GM23248 (cell line): Measurements from ENCODE around the gene GAS2. TPM values are rescaled to one million over a fixed set of nuclear protein-coding genes. Genes with fewer than 3 reads are reported as not detected.

ENCODE experiments used
- DNase-seq: peaks from one replicate; pipeline ENCODE4 v3.0.0-alpha.2; 2015
- H2AFZ ChIP-seq: fragments of 200-600 bp; sonication (generic); 2 replicates; pipeline ENCODE4 v1.6.1; 2016; ENCODE audit warnings: antibody characterized with exemption
- H3F3A ChIP-seq: fragments of 200-600 bp; sonication (generic); 2 replicates; pipeline ENCODE4 v1.6.1; 2016; ENCODE audit warnings: mild to moderate bottlenecking, antibody characterized with exemption, mixed run types; ENCODE audit not compliant: insufficient read depth
- H3K27ac ChIP-seq: fragments of 200-600 bp; sonication (generic); 2 replicates; pipeline ENCODE4 v1.5.1; 2016; ENCODE audit warnings: mild to moderate bottlenecking
- H3K27me3 ChIP-seq: fragments of 200-600 bp; sonication (generic); replicated peaks from 2 replicates; pipeline ENCODE4 v1.6.1; 2016; ENCODE audit warnings: mild to moderate bottlenecking; ENCODE audit not compliant: insufficient read depth
- H3K36me3 ChIP-seq: fragments of 200-600 bp; sonication (generic); 2 replicates; pipeline ENCODE4 v1.6.1; 2016; ENCODE audit warnings: low read depth, mild to moderate bottlenecking
- H3K4me1 ChIP-seq: fragments of 200-600 bp; sonication (generic); 2 replicates; pipeline ENCODE4 v1.6.1; 2016; ENCODE audit warnings: mild to moderate bottlenecking; ENCODE audit not compliant: insufficient read depth
- H3K4me2 ChIP-seq: fragments of 200-600 bp; sonication (generic); one replicate; pipeline ENCODE4 v1.6.1; 2016; ENCODE audit warnings: mild to moderate bottlenecking; ENCODE audit not compliant: unreplicated experiment
- H3K4me3 ChIP-seq: fragments of 200-600 bp; sonication (generic); 2 replicates; pipeline ENCODE4 v1.5.1; 2016; ENCODE audit warnings: mild to moderate bottlenecking
- H3K79me2 ChIP-seq: fragments of 200-600 bp; sonication (generic); 2 replicates; pipeline ENCODE4 v1.6.1; 2016; ENCODE audit warnings: mild to moderate bottlenecking; ENCODE audit not compliant: insufficient read depth
- H3K9ac ChIP-seq: fragments of 200-600 bp; sonication (generic); 2 replicates; pipeline ENCODE4 v1.6.1; 2016; ENCODE audit warnings: mild to moderate bottlenecking
- H3K9me2 ChIP-seq: fragments of 200-600 bp; sonication (generic); 2 replicates; pipeline ENCODE4 v1.6.1; 2016; ENCODE audit warnings: mixed run types, mild to moderate bottlenecking, moderate library complexity; ENCODE audit not compliant: insufficient read depth
- H3K9me3 ChIP-seq: fragments of 200-600 bp; sonication (generic); one replicate; pipeline ENCODE4 v1.6.1; 2017; ENCODE audit warnings: low read depth
- H4K20me1 ChIP-seq: fragments of 200-600 bp; sonication (generic); 2 replicates; pipeline ENCODE4 v1.6.0; 2016; ENCODE audit not compliant: insufficient read depth
- EZH2 ChIP-seq: fragments of 200-600 bp; sonication (generic); IDR thresholded peaks from 2 replicates; pipeline ENCODE4 v1.6.1; 2018; ENCODE audit warnings: antibody characterized with exemption, mild to moderate bottlenecking; ENCODE audit not compliant: insufficient read depth, poor library complexity, severe bottlenecking
- EZH2phosphoT487 ChIP-seq: fragments of 200-600 bp; sonication (generic); IDR thresholded peaks from 2 replicates; pipeline ENCODE4 v1.6.1; 2018; ENCODE audit warnings: antibody characterized with exemption, moderate library complexity, mild to moderate bottlenecking, low read depth; ENCODE audit not compliant: insufficient read depth
- WGBS, 2 experiments: methylation state at CpG; one replicate each; pipeline ENCODE4 v1.1.6; 2015 to 2017; ENCODE audit warnings: low lambda C conversion rate in 2 of 2, low coverage in 1 of 2; ENCODE audit errors: missing lambda C conversion rate in 2 of 2; 5-methylcytosine and 5-hydroxymethylcytosine counted together
- in situ Hi-C: fragments of 300-500 bp; cut with MboI; formaldehyde crosslinking; loops from 2 replicates; pipeline ENCODE4 v1.15.0; 2020
- polyA plus RNA-seq: library from polyadenylated mRNA; unstranded; fragments of >200 nt; fragmentation: Nextera tagmentation; extraction: Ambion mirVana; gene quantifications from 2 replicates; pipeline ENCODE4 v1.2.1, GENCODE V29; 2016
- total RNA-seq: library from RNA; depleted of rRNA; stranded (reverse); fragments of >200 nt; shearing (Covaris generic); gene quantifications from 2 replicates; pipeline ENCODE4 v1.2.3, GENCODE V29; 2014

Gene GAS2
- total and polyA plus RNA-seq, 2 experiments from 2014 or later, result 0.63 to 1.2 TPM

- no peaks in the 10 kb centered on the region for H3K9me3 ChIP-seq
- no peak for DNase-seq
- H3K79me2 ChIP-seq, result no peaks in the 10 kb centered on the region
- H3K36me3 ChIP-seq, result no peaks in the 10 kb centered on the region
- TF ChIP-seq EZH2 (no peak), EZH2phosphoT487 (no peak)
- H3K9ac ChIP-seq, result no peak overlapping the region
- no peaks in the 10 kb centered on the region for H3K27me3 ChIP-seq
- no peak overlapping the region for H3K4me3 ChIP-seq
- H3K9me2 ChIP-seq, result no peaks in the 10 kb centered on the region
- no peaks in the 10 kb centered on the region for H3F3A ChIP-seq
- H4K20me1 ChIP-seq, result no peaks in the 10 kb centered on the region
- no peak overlapping the region for H3K4me2 ChIP-seq
- H2AFZ ChIP-seq, result no peak overlapping the region
- H3K4me1 ChIP-seq, result no peaks in the 10 kb centered on the region
- H3K27ac ChIP-seq, result no peak overlapping the region
- in situ Hi-C loops, result no loop called here
Observed at GRCh38 chr11:22702031-22702430, 35.6 kb downstream of the GAS2 start.

GRCh38 chr11:22703040-22703439, 36.6 kb downstream of the GAS2 start:
- H3K4me3 ChIP-seq, result no peak overlapping the region
- H3K9me3 ChIP-seq, result no peaks in the 10 kb centered on the region
- no peaks in the 10 kb centered on the region for H3K4me1 ChIP-seq
- no peak overlapping the region for H2AFZ ChIP-seq
- no peak overlapping the region for H3K27ac ChIP-seq
- H3K36me3 ChIP-seq, result no peaks in the 10 kb centered on the region
- H4K20me1 ChIP-seq, result no peaks in the 10 kb centered on the region
- H3K27me3 ChIP-seq, result no peaks in the 10 kb centered on the region
- TF ChIP-seq EZH2, result no peak
- in situ Hi-C loops, result no loop called here
- H3K9me2 ChIP-seq, result no peaks in the 10 kb centered on the region
- H3K4me2 ChIP-seq, result no peak overlapping the region
- DNase-seq, result peak; percentile 34
- H3K79me2 ChIP-seq, result no peaks in the 10 kb centered on the region
- 43 to 48% methylated on average over 3 of the region's 3 CpGs for WGBS, 2 experiments
- H3F3A ChIP-seq, result no peaks in the 10 kb centered on the region
- no peak overlapping the region for H3K9ac ChIP-seq

- in situ Hi-C loops, result no loop called here
- H3K9ac ChIP-seq, result no peak overlapping the region
- no peaks in the 10 kb centered on the region for H3K9me2 ChIP-seq
- no peak for TF ChIP-seq EZH2
- no peak for TF ChIP-seq EZH2phosphoT487
- no peaks in the 10 kb centered on the region for H3K27me3 ChIP-seq
- no peaks in the 10 kb centered on the region for H3K36me3 ChIP-seq
- no peak overlapping the region for H3K4me3 ChIP-seq
- H3K27ac ChIP-seq, result no peak overlapping the region
- H4K20me1 ChIP-seq, result no peaks in the 10 kb centered on the region
- no peaks in the 10 kb centered on the region for H3K79me2 ChIP-seq
- H3K4me1 ChIP-seq, result no peaks in the 10 kb centered on the region
- DNase-seq, result no peak
- H3K9me3 ChIP-seq, result no peaks in the 10 kb centered on the region
- no peaks in the 10 kb centered on the region for H3F3A ChIP-seq
- 33% methylated on average over 2 of the region's 2 CpGs for WGBS, 2 experiments
- no peak overlapping the region for H3K4me2 ChIP-seq
- H2AFZ ChIP-seq, result no peak overlapping the region
Observed at GRCh38 chr11:22703591-22703990, 37.2 kb downstream of the GAS2 start.

GRCh38 chr11:22707119-22707899, 40.9 kb downstream of the GAS2 start:
- DNase-seq, result no peak
- Histone ChIP-seq H2AFZ (no peak overlapping the region), H3K27ac (no peak overlapping the region), H3K9me3 (no peaks in the 10 kb centered on the region), H3K4me1 (no peaks in the 10 kb centered on the region), H3F3A (no peaks in the 10 kb centered on the region), H3K79me2 (no peaks in the 10 kb centered on the region), H3K9me2 (no peaks in the 10 kb centered on the region), H3K36me3 (no peaks in the 10 kb centered on the region), H3K4me2 (no peak overlapping the region), H3K4me3 (no peak overlapping the region), H3K27me3 (no peaks in the 10 kb centered on the region), H4K20me1 (no peaks in the 10 kb centered on the region), H3K9ac (no peak overlapping the region)
- TF ChIP-seq EZH2phosphoT487 (no peak), EZH2 (no peak)
- WGBS, 2 experiments, result 19 to 24% methylated on average over 3 of the region's 3 CpGs
- in situ Hi-C loops, result no loop called here
